MM.1S (cell line): ENCODE results near the gene OTOA.

Experiments
- DNase-seq: peaks from one replicate; pipeline ENCODE4 v3.0.0-alpha.2; 2015
- H2AFZ ChIP-seq: fragments of 300-600 bp; sonication (generic); 2 replicates; pipeline ENCODE4 v1.6.0; 2016; ENCODE audit warnings: antibody characterized with exemption, low read length
- H3F3A ChIP-seq: fragments of 300-600 bp; sonication (generic); 2 replicates; pipeline ENCODE4 v1.6.1; 2016; ENCODE audit warnings: mild to moderate bottlenecking, antibody characterized with exemption, low read length, moderate library complexity, mixed read lengths; ENCODE audit not compliant: insufficient read depth
- H3K27ac ChIP-seq: fragments of 300-600 bp; sonication (generic); 2 replicates; pipeline ENCODE4 v1.5.1; 2016; ENCODE audit warnings: mild to moderate bottlenecking, low read length
- H3K27me3 ChIP-seq: fragments of 300-600 bp; sonication (generic); replicated peaks from 2 replicates; pipeline ENCODE4 v1.6.0; 2016; ENCODE audit warnings: low read length; ENCODE audit not compliant: insufficient read depth
- H3K36me3 ChIP-seq: fragments of 300-600 bp; sonication (generic); replicated peaks from 2 replicates; pipeline ENCODE4 v1.6.1; 2016; ENCODE audit warnings: mild to moderate bottlenecking, low read length, mixed read lengths; ENCODE audit not compliant: insufficient read depth
- H3K4me1 ChIP-seq: fragments of 300-600 bp; sonication (generic); 2 replicates; pipeline ENCODE4 v1.6.1; 2016; ENCODE audit warnings: low read length, mixed read lengths
- H3K4me2 ChIP-seq: fragments of 300-600 bp; sonication (generic); 2 replicates; pipeline ENCODE4 v1.6.0; 2016; ENCODE audit warnings: low read depth, low read length
- H3K4me3 ChIP-seq: fragments of 300-600 bp; sonication (generic); 2 replicates; pipeline ENCODE4 v1.5.1; 2016; ENCODE audit warnings: low read length, mixed read lengths
- H3K79me2 ChIP-seq: fragments of 300-600 bp; sonication (generic); 2 replicates; pipeline ENCODE4 v1.6.1; 2016; ENCODE audit warnings: mixed run types, low read length, mixed read lengths
- H3K9ac ChIP-seq: fragments of 300-600 bp; sonication (generic); 2 replicates; pipeline ENCODE4 v1.6.1; 2016; ENCODE audit warnings: low read length, mixed read lengths
- H3K9me2 ChIP-seq: fragments of 300-600 bp; sonication (generic); replicated peaks from 2 replicates; pipeline ENCODE4 v1.6.1; 2016; ENCODE audit warnings: mild to moderate bottlenecking, low read length, mixed read lengths; ENCODE audit not compliant: insufficient read depth
- H3K9me3 ChIP-seq: fragments of 300-600 bp; sonication (generic); replicated peaks from 2 replicates; pipeline ENCODE4 v1.6.1; 2016; ENCODE audit warnings: mild to moderate bottlenecking, low read length, mixed read lengths; ENCODE audit not compliant: insufficient read depth
- H4K20me1 ChIP-seq: fragments of 300-600 bp; sonication (generic); 2 replicates; pipeline ENCODE4 v1.6.1; 2016; ENCODE audit warnings: mild to moderate bottlenecking, low read length, moderate library complexity, mixed read lengths; ENCODE audit not compliant: insufficient read depth
- CTCF ChIP-seq: fragments of 300-600 bp; sonication (generic); IDR thresholded peaks from 2 replicates; pipeline ENCODE4 v1.5.1; 2016; ENCODE audit warnings: antibody characterized with exemption, low read length, mixed read lengths
- EZH2 ChIP-seq: fragments of 300-600 bp; sonication (generic); optimal IDR thresholded peaks from 2 replicates; pipeline ENCODE3; 2017; ENCODE audit warnings: low read depth, mild to moderate bottlenecking, antibody characterized with exemption, low read length, mixed read lengths
- EZH2phosphoT487 ChIP-seq: fragments of 300-600 bp; sonication (generic); IDR thresholded peaks from 2 replicates; pipeline ENCODE4 v1.6.1; 2018; ENCODE audit warnings: antibody characterized with exemption, low read length

Gene OTOA

DNA sequence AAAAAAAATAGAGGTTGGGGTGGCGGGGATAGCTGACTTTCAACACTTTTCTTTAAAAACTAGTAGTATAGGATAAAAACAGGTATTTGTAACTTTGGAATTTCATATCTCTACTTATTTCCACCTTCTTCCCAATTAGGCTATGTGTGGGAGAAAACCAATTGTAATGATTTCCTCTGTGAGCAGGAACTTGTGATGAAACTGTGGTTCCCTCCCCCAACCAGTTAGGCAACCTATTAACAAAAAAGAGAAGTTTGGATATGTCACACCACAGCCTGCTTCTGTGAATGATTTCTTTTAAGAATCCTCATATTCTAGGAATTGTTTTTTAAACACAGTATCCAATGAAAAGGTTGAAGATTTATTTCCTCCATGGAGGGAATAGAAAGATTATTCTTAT, 13.2 kb upstream of the OTOA start:
- Histone ChIP-seq H3K36me3 (no peaks in the 10 kb centered on the region), H3K9me3 (no peaks in the 10 kb centered on the region), H2AFZ (no peak overlapping the region), H4K20me1 (no peaks in the 10 kb centered on the region), H3K79me2 (peaks cover 24% of the 10 kb centered on the region), H3K9me2 (no peaks in the 10 kb centered on the region), H3K4me2 (no peak overlapping the region), H3K4me3 (no peak overlapping the region), H3K4me1 (peaks cover 7% of the 10 kb centered on the region), H3F3A (peaks cover 2% of the 10 kb centered on the region), H3K27ac (no peak overlapping the region), H3K9ac (no peak overlapping the region), H3K27me3 (no peaks in the 10 kb centered on the region)
- TF ChIP-seq CTCF (no peak), EZH2 (no peak), EZH2phosphoT487 (no peak)
- no peak for DNase-seq

DNA sequence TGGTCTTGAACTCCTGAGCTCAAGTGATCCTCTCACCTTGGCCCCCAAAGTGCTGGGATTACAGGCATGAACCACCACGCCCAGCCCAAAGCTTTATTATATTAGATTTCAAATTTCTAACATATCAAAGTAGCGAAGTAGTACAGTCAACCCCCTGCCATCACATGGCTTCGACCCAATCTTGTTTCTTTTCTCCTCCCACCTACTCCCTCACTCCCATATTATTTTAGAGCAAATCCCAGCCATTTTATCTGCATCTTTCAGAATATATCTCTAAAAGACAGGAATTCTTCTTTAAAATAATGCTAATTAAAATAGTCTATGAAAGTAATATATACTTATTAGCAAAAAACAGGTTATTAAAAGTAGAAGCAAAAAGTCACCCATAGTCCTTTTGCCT, 12.3 kb upstream of the OTOA start:
- H3K27ac ChIP-seq: no peak overlapping the region
- no peaks in the 10 kb centered on the region for H3K9me2 ChIP-seq
- H3K4me2 ChIP-seq: no peak overlapping the region
- no peak for TF ChIP-seq EZH2
- no peak for TF ChIP-seq EZH2phosphoT487
- TF ChIP-seq CTCF: no peak
- no peak overlapping the region for H3K9ac ChIP-seq
- no peak overlapping the region for H2AFZ ChIP-seq
- H3K4me1 ChIP-seq: peaks cover 4% of the 10 kb centered on the region
- H4K20me1 ChIP-seq: no peaks in the 10 kb centered on the region
- H3K79me2 ChIP-seq: peaks cover 16% of the 10 kb centered on the region
- DNase-seq: no peak
- no peaks in the 10 kb centered on the region for H3K36me3 ChIP-seq
- no peaks in the 10 kb centered on the region for H3K9me3 ChIP-seq
- H3F3A ChIP-seq: peaks cover 1% of the 10 kb centered on the region
- no peaks in the 10 kb centered on the region for H3K27me3 ChIP-seq
- no peak overlapping the region for H3K4me3 ChIP-seq

GRCh38 chr16:21652453-21652852, 11.3 kb upstream of the OTOA start, which contains the start of gene IGSF6:
Gene IGSF6 (minus strand): TSS chr16:21652608. CDS start chr16:21652598, 10 bp downstream.
- Histone ChIP-seq H3K36me3 (no peaks in the 10 kb centered on the region), H3K4me2 (no peak within 1 kb of the TSS), H3K79me2 (peaks cover 11% of the 10 kb centered on the region), H3K4me3 (no peak within 1 kb of the TSS), H3K27me3 (no peaks in the 10 kb centered on the region), H3K4me1 (peaks cover 12% of the 10 kb centered on the region), H3K27ac (no peak within 1 kb of the TSS), H3K9me3 (no peaks in the 10 kb centered on the region), H3K9me2 (no peaks in the 10 kb centered on the region), H3F3A (peaks cover 11% of the 10 kb centered on the region), H4K20me1 (no peaks in the 10 kb centered on the region), H3K9ac (no peak within 1 kb of the TSS), H2AFZ (no peak within 1 kb of the TSS)
- DNase-seq: no peak
- TF ChIP-seq EZH2: no peak
- TF ChIP-seq CTCF: no peak
- TF ChIP-seq EZH2phosphoT487: no peak
